Thoracic aorta (tissue), 2 donors: Measurements from ENCODE around the gene OR2T4. TPM values are rescaled to one million over a fixed set of nuclear protein-coding genes. Genes with fewer than 3 reads are reported as not detected.

ENCODE experiments used
- ATAC-seq: fragments of 150-250 bp; one replicate; pipeline ENCODE4 v1.8.0; 2017; ENCODE audit warnings: low read depth; ENCODE audit not compliant: insufficient number of reproducible peaks, low FRiP score
- DNase-seq: peaks from one replicate; pipeline ENCODE4 v3.0.0-alpha.2; 2020; ENCODE audit warnings: low spot score
- H3K27ac ChIP-seq, 2 donors: fragments of 200-600 bp; sonication (generic); 1 replicate in 1 of 2; 2 replicates in 1 of 2; pipeline ENCODE4 v1.5.1; 2016; ENCODE audit warnings: mild to moderate bottlenecking in 2 of 2, moderate library complexity in 2 of 2
- H3K27me3 ChIP-seq: fragments of 200-600 bp; sonication (generic); replicated peaks from 2 replicates; pipeline ENCODE4 v1.6.0; 2016; ENCODE audit warnings: mild to moderate bottlenecking; ENCODE audit not compliant: insufficient read depth
- H3K36me3 ChIP-seq: fragments of 200-600 bp; sonication (generic); one replicate; pipeline ENCODE4 v1.5.1; 2016
- H3K4me1 ChIP-seq, 2 donors: fragments of 200-600 bp; sonication (generic); 1 replicate in 1 of 2; 2 replicates in 1 of 2; pipeline versions ENCODE4 v1.5.1 to v1.6.0; 2016; ENCODE audit warnings: low read depth in 2 of 2, mild to moderate bottlenecking in 1 of 2; ENCODE audit not compliant: control insufficient read depth in 1 of 2
- H3K4me3 ChIP-seq: fragments of 200-600 bp; sonication (generic); 2 replicates; pipeline ENCODE4 v1.5.1; 2016; ENCODE audit warnings: mild to moderate bottlenecking
- H3K9me3 ChIP-seq: fragments of 200-600 bp; sonication (generic); 2 replicates; pipeline ENCODE4 v1.5.1; 2016
- total RNA-seq, 2 donors: library from RNA; depleted of rRNA; stranded (reverse); fragments of >200 nt; gene quantifications; one replicate each; pipeline versions ENCODE4 v1.1.0 to v1.2.3, GENCODE V29; 2016
- TF ChIP-seq, protein P1 (sequence below): fragments of 200-600 bp; sonication (generic); IDR thresholded peaks from one replicate; pipeline ENCODE4 v1.5.1; 2019; ENCODE audit warnings: antibody characterized with exemption

OR2T4 gene, protein sequence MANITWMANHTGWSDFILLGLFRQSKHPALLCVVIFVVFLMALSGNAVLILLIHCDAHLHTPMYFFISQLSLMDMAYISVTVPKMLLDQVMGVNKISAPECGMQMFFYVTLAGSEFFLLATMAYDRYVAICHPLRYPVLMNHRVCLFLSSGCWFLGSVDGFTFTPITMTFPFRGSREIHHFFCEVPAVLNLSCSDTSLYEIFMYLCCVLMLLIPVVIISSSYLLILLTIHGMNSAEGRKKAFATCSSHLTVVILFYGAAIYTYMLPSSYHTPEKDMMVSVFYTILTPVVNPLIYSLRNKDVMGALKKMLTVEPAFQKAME
- total RNA-seq, result not detected

DNA sequence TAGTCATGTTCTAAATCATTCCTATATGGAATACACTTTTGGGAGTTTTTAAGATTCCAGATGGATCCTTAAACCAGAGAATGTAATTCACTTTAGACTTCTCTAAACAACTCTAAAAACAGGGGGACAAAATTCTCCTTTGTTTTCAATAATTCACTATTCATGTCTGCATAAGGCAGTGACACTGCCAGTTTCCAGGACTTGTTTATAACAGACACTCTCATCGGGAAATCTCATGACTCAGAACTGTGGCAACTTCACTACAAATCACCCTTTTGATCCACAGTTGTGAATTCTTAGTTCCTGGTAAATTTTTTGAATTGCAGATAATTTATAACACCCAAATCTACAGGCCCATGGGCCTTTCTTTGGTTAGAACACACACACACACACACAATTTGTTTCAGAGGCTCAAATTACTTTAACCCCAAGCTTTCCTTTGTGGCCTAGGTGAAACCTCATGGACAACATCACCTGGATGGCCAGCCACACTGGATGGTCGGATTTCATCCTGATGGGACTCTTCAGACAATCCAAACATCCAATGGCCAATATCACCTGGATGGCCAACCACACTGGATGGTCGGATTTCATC is at the start of gene OR2T4:
Gene OR2T4 (plus strand): TSS at position 545 of the 595 bp plus-strand sequence. CDS start 0 bp downstream, at position 545.
- no peak for DNase-seq
- no peak within 1 kb of the TSS for H3K4me3 ChIP-seq
- no peaks in the 10 kb centered on the region for H3K4me1 ChIP-seq
- no peaks in the 10 kb centered on the region for H3K36me3 ChIP-seq
- no peaks in the 10 kb centered on the region for H3K27me3 ChIP-seq
- ATAC-seq, result no peak
- H3K9me3 ChIP-seq, result no peaks in the 10 kb centered on the region
- TF ChIP-seq, protein P1, sequence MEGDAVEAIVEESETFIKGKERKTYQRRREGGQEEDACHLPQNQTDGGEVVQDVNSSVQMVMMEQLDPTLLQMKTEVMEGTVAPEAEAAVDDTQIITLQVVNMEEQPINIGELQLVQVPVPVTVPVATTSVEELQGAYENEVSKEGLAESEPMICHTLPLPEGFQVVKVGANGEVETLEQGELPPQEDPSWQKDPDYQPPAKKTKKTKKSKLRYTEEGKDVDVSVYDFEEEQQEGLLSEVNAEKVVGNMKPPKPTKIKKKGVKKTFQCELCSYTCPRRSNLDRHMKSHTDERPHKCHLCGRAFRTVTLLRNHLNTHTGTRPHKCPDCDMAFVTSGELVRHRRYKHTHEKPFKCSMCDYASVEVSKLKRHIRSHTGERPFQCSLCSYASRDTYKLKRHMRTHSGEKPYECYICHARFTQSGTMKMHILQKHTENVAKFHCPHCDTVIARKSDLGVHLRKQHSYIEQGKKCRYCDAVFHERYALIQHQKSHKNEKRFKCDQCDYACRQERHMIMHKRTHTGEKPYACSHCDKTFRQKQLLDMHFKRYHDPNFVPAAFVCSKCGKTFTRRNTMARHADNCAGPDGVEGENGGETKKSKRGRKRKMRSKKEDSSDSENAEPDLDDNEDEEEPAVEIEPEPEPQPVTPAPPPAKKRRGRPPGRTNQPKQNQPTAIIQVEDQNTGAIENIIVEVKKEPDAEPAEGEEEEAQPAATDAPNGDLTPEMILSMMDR, result no peak
- H3K27ac ChIP-seq, result no peak within 1 kb of the TSS

DNA sequence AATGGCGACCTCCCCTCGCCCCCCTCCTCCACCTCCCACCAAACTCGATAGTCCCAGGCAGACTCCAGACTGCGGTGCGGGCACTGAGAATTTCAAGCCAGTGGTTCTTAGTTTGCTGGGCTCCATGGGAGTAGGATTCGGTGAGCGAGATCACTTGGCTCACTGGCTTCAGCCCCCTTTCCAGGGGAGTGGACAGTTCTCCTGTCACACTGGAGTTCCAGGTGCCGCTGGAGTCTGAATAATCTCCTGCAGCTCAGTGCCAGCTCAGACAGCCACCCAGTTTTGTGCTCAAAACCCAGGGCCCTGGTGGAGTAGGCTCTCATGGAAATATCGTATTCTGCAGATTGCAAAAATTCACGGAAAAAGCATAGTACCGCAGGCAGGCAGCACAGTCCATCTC is 44.7 kb upstream of the OR2T4 start:
- TF ChIP-seq, protein P1, result no peak
- no peak for DNase-seq
- ATAC-seq, result no peak
- Histone ChIP-seq H3K27ac (no peak overlapping the region), H3K36me3 (no peaks in the 10 kb centered on the region), H3K27me3 (no peaks in the 10 kb centered on the region), H3K4me3 (no peak overlapping the region), H3K4me1 (no peaks in the 10 kb centered on the region), H3K9me3 (no peaks in the 10 kb centered on the region)

DNA sequence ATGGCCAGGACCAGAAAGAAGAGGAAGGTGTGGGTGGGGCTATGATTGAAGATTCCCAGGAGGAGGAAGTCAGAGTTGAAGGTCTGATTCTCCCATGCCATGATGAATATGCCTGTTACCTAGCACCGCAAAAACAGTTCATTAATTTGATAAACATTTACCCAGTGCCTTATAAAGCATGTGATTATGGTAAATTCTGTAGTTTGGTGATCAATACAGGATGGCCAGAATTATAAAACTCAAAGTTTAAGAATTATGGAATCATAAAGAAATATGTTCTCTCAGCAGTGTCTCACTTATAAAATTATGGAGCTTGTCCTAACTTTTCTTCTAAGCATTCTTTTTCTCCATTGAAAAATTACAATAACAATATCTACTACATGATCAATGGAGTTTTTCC is 37.0 kb upstream of the OR2T4 start, which contains the start of gene OR2M7:
Gene OR2M7 (minus strand): TSS at position 101 of the 400 bp plus-strand sequence. CDS start 0 bp downstream, at position 101.
- no peaks in the 10 kb centered on the region for H3K4me1 ChIP-seq
- ATAC-seq (no peak), DNase-seq (no peak)
- H3K36me3 ChIP-seq, result no peaks in the 10 kb centered on the region
- no peaks in the 10 kb centered on the region for H3K9me3 ChIP-seq
- H3K27me3 ChIP-seq, result no peaks in the 10 kb centered on the region
- TF ChIP-seq, protein P1, result no peak
- no peak within 1 kb of the TSS for H3K4me3 ChIP-seq
- no peak within 1 kb of the TSS for H3K27ac ChIP-seq

DNA sequence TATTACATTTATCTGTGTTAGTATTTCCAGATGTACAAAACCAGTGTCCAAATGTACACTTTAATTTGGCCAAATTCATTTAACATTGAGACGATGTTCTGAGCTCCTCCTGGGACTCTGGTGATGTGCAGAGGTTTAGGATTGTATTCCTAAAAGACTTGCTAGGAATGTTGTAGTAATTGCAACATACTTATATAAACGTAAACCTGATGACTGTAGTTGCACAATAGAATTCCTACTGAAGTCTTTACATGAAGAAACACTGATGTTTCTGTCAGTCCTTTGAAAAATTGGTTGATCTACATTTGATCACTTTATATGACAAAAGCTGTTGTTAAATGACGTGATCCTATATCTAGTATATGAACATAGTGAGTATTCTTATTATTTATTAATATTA is 18.0 kb upstream of the OR2T4 start:
- H3K27me3 ChIP-seq, result no peaks in the 10 kb centered on the region
- ATAC-seq (no peak), DNase-seq (no peak)
- no peak overlapping the region for H3K4me3 ChIP-seq
- no peaks in the 10 kb centered on the region for H3K4me1 ChIP-seq
- no peak overlapping the region for H3K27ac ChIP-seq
- no peaks in the 10 kb centered on the region for H3K36me3 ChIP-seq
- H3K9me3 ChIP-seq, result no peaks in the 10 kb centered on the region
- TF ChIP-seq, protein P1, result no peak

DNA sequence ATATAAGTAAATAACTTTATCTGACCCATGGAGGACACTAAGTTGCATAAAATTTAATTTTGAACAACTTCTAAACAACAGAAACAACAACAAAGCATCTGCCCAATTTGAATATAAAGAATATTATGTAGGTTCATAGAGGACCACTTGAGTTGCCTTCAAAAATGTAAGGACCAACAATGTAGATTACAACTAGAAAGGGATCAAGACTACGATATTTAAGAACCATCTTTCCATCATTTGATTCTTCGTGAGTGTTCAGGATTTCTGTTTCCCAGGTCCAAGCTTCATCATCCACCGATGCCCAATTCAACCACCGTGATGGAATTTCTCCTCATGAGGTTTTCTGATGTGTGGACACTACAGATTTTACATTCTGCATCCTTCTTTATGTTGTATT is 13.0 kb upstream of the OR2T4 start, which contains the start of gene OR14C36:
Gene OR14C36 (plus strand): TSS at position 301 of the 400 bp plus-strand sequence. CDS start 0 bp downstream, at position 301.
- H3K36me3 ChIP-seq, result no peaks in the 10 kb centered on the region
- no peak within 1 kb of the TSS for H3K4me3 ChIP-seq
- DNase-seq (no peak), ATAC-seq (no peak)
- no peaks in the 10 kb centered on the region for H3K27me3 ChIP-seq
- no peaks in the 10 kb centered on the region for H3K4me1 ChIP-seq
- no peaks in the 10 kb centered on the region for H3K9me3 ChIP-seq
- H3K27ac ChIP-seq, result no peak within 1 kb of the TSS
- TF ChIP-seq, protein P1, result no peak
